ENCODE measurements around the gene KIF3C. TPM values are rescaled to one million over a fixed set of nuclear protein-coding genes. Genes with fewer than 3 reads are reported as not detected.

The KIF3C gene
- total and polyA plus RNA-seq, 9 of the 15 experiments (the other 6 are each of a cell fraction or from before 2014, with no cell fraction given): 0.69 to 6.7 (median 3.3) TPM

DNA sequence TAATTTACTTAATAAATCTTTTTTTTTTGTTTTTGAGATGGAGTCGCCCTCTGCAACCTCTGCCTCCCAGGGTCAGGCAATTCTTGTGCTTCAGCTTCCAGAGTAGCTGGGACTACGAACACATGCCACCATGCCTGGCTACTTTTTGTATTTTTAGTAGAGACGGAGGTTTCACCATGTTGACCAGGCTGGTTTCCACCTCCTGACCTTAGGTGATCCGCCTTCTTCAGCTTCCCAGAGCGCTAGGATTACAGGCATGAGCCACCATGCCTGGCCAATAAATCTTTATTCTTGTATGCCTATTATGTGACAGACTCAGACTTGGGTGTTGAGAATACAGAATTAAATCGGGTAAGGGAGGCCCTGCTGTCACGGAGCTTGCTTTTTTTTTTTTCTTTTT lies 87.3 kb downstream of the KIF3C start:
- Histone ChIP-seq H3K27me3 (ENCODE audit: control insufficient read depth in 2 of 2, insufficient read depth in 2 of 2, low read length in 2 of 2) (no peaks in the 10 kb centered on the region), H3K9me3 (replicated peaks; ENCODE audit: control insufficient read depth, insufficient read depth, low read depth, low read length) (no peaks in the 10 kb centered on the region), H3K4me3 (no peak overlapping the region), H3K4me2 (ENCODE audit: insufficient read depth, low read length) (no peak overlapping the region), H3K9ac (ENCODE audit: insufficient read depth in 1 of 2, low read depth in 2 of 2, low read length in 2 of 2) (no peak overlapping the region), H3K4me1 (replicated peaks in 1 of 2; ENCODE audit: control insufficient read depth in 2 of 2, insufficient read depth in 2 of 2, low read length in 2 of 2) (no peaks in the 10 kb centered on the region; a peak in 1 of 5 replicates), H3K36me3 (ENCODE audit: control insufficient read depth, insufficient read depth, low read length) (no peaks in the 10 kb centered on the region), H3K27ac (ENCODE audit: extremely low read depth, low read depth, low read length) (no peak overlapping the region), H2AFZ (ENCODE audit: low read depth, low read length) (no peak overlapping the region), H3K79me2 (ENCODE audit: control insufficient read depth, insufficient read depth, low read length) (no peaks in the 10 kb centered on the region), H4K20me1 (replicated peaks; ENCODE audit: control insufficient read depth, insufficient read depth, low read length) (no peaks in the 10 kb centered on the region), H3K9me1 (ENCODE audit: control insufficient read depth, insufficient read depth, low read length) (no peaks in the 10 kb centered on the region)
- DNase-seq (ENCODE audit: extremely low read depth in 1 of 4, low spot score in 3 of 4) (no peak), ATAC-seq (no peak), FAIRE-seq (no peak)
- BruUV-seq (replicated peaks): no TSS peak
- in situ Hi-C loops (cut with MboI): no loop called here
- 41% methylated on average over 7 of the region's 7 CpGs for WGBS (ENCODE audit: insufficient coverage, low coverage, missing lambda C conversion rate)
- ChIA-PET CTCF (ENCODE audit: low intra/inter-chr PET ratio) (no interaction called here), POLR2A (interaction anchor here (0.8 to 1.8 kb wide), 3 partner anchors 11 to 16 kb away, joined by 3 to 6 read pairs (median 5); no protein-coding TSS in a partner anchor)
- TF ChIP-seq ETV1 (tag; conservative IDR thresholded peaks at IDR 0.05; ENCODE audit: low read depth) (no peak), NFXL1 (CRISPR knock-in tag; IDR thresholded peaks at IDR 0.05) (no peak), CREM (IDR thresholded peaks at IDR 0.05; ENCODE audit: low read depth) (no peak), ZNF140 (CRISPR knock-in tag; IDR thresholded peaks at IDR 0.05) (no peak), BHLHE40 (IDR thresholded peaks at IDR 0.05; ENCODE audit: low read length) (no peak), RHOXF2B (CRISPR knock-in tag; conservative IDR thresholded peaks at IDR 0.05) (no peak), HDAC1 (IDR thresholded peaks at IDR 0.05) (no peak), HMG20B (CRISPR knock-in tag; IDR thresholded peaks at IDR 0.05) (no peak), TAF1 (IDR thresholded peaks at IDR 0.05; ENCODE audit: control insufficient read depth, extremely low read depth, insufficient read depth, low read length, severe bottlenecking) (no peak), YY1 (IDR thresholded peaks at IDR 0.05; ENCODE audit: borderline replicate concordance in 1 of 3, control insufficient read depth in 1 of 3, extremely low read depth in 1 of 3, insufficient read depth in 3 of 3, insufficient read length in 1 of 3, insufficient replicate concordance in 2 of 3, low read depth in 1 of 3, low read length in 2 of 3) (no peak), CSDE1 (IDR thresholded peaks at IDR 0.05) (no peak), SAFB (IDR thresholded peaks at IDR 0.05; ENCODE audit: borderline replicate concordance, low read depth, low read length) (no peak), TEAD4 (IDR thresholded peaks at IDR 0.05; ENCODE audit: low read length) (no peak), TEAD4 (CRISPR knock-in tag; IDR thresholded peaks at IDR 0.05; ENCODE audit: borderline replicate concordance) (no peak), ZNF589 (CRISPR knock-in tag; IDR thresholded peaks at IDR 0.05; ENCODE audit: low read depth) (no peak), ZBTB17 (CRISPR knock-in tag; IDR thresholded peaks at IDR 0.05) (no peak)
- TF ChIP-seq, protein P1, sequence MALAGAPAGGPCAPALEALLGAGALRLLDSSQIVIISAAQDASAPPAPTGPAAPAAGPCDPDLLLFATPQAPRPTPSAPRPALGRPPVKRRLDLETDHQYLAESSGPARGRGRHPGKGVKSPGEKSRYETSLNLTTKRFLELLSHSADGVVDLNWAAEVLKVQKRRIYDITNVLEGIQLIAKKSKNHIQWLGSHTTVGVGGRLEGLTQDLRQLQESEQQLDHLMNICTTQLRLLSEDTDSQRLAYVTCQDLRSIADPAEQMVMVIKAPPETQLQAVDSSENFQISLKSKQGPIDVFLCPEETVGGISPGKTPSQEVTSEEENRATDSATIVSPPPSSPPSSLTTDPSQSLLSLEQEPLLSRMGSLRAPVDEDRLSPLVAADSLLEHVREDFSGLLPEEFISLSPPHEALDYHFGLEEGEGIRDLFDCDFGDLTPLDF (CRISPR knock-in tag; IDR thresholded peaks at IDR 0.05): no peak
- TF ChIP-seq, protein P2, sequence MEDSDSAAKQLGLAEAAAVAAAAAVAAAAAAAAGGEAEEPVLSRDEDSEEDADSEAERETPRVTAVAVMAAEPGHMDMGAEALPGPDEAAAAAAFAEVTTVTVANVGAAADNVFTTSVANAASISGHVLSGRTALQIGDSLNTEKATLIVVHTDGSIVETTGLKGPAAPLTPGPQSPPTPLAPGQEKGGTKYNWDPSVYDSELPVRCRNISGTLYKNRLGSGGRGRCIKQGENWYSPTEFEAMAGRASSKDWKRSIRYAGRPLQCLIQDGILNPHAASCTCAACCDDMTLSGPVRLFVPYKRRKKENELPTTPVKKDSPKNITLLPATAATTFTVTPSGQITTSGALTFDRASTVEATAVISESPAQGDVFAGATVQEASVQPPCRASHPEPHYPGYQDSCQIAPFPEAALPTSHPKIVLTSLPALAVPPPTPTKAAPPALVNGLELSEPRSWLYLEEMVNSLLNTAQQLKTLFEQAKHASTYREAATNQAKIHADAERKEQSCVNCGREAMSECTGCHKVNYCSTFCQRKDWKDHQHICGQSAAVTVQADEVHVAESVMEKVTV (CRISPR knock-in tag; IDR thresholded peaks at IDR 0.05): no peak
- intact Hi-C loops (cut with micrococcal nuclease): no loop called here
